GM18873 (cell line): ENCODE results near the gene SCUBE1.

ENCODE experiments used
- ATAC-seq: cut with Tn5 transposase; IDR thresholded peaks from one replicate; pipeline ENCODE4 v1.9.1; 2021; ENCODE audit warnings: mild to moderate bottlenecking, moderate library complexity, moderate number of reproducible peaks; ENCODE audit not compliant: unreplicated experiment, low FRiP score

SCUBE1 gene

GRCh38 chr22:43343262-43343669 is at the start of gene SCUBE1:
SCUBE1 (minus strand) TSS chr22:43343372; CDS start chr22:43343261, 111 bp downstream.
- ATAC-seq = no peak

GRCh38 chr22:43392385-43392989 is 49.3 kb upstream of the SCUBE1 start:
- ATAC-seq = no peak

- ATAC-seq = no peak
These were observed 48.1 kb upstream of the SCUBE1 start for GRCh38 chr22:43391306-43391705.

- ATAC-seq = no peak
These were observed 47.7 kb upstream of the SCUBE1 start for GRCh38 chr22:43390872-43391271.

- no peak for ATAC-seq
These were observed 47.0 kb upstream of the SCUBE1 start for GRCh38 chr22:43390166-43390565.

- ATAC-seq = no peak
These were observed 46.2 kb upstream of the SCUBE1 start for GRCh38 chr22:43389227-43389836.

- ATAC-seq = no peak
These were observed 45.3 kb upstream of the SCUBE1 start for GRCh38 chr22:43388420-43388851.

GRCh38 chr22:43387815-43388214 is 44.6 kb upstream of the SCUBE1 start:
- no peak for ATAC-seq

- no peak for ATAC-seq
These were observed 42.8 kb upstream of the SCUBE1 start for GRCh38 chr22:43385770-43386641.

GRCh38 chr22:43384863-43385262 is 41.7 kb upstream of the SCUBE1 start:
- no peak for ATAC-seq

- no peak for ATAC-seq
These were observed 38.5 kb upstream of the SCUBE1 start for GRCh38 chr22:43381693-43382092.

- no peak for ATAC-seq
These were observed 34.9 kb upstream of the SCUBE1 start for GRCh38 chr22:43377896-43378704.

GRCh38 chr22:43377548-43377895 is 34.4 kb upstream of the SCUBE1 start:
- ATAC-seq = no peak

GRCh38 chr22:43376765-43377547 is 33.8 kb upstream of the SCUBE1 start:
- no peak for ATAC-seq

GRCh38 chr22:43375951-43376455 is 32.8 kb upstream of the SCUBE1 start:
- ATAC-seq = no peak

- no peak for ATAC-seq
These were observed 26.9 kb upstream of the SCUBE1 start for GRCh38 chr22:43370036-43370435.

GRCh38 chr22:43365715-43366440 is 22.7 kb upstream of the SCUBE1 start:
- ATAC-seq = no peak

- ATAC-seq = no peak
These were observed 20.9 kb upstream of the SCUBE1 start for GRCh38 chr22:43364169-43364435.
